Endothelial cell of umbilical vein (primary cell): ENCODE data around the gene SLC25A33.

Source experiments
- CTCF ChIP-seq, 2 donors: IDR thresholded peaks; 1 replicate in 1 of 2; 2 replicates in 1 of 2; pipeline ENCODE4 v1.5.1; 2011; ENCODE audit warnings: low read length in 2 of 2, mild to moderate bottlenecking in 2 of 2, moderate library complexity in 2 of 2, control low read depth in 1 of 2, inconsistent platforms in 1 of 2, low read depth in 1 of 2; ENCODE audit not compliant: insufficient read depth in 1 of 2; ENCODE audit errors: extremely low read depth in 1 of 2
- EZH2 ChIP-seq: IDR thresholded peaks from 2 replicates; pipeline ENCODE4 v1.6.1; 2012; ENCODE audit warnings: borderline replicate concordance, low read depth, mild to moderate bottlenecking, moderate library complexity, low read length, inconsistent platforms; ENCODE audit not compliant: severe bottlenecking
- FOS ChIP-seq: IDR thresholded peaks from 2 replicates; pipeline ENCODE4 v1.6.1; 2011; ENCODE audit warnings: mild to moderate bottlenecking, low read length, moderate library complexity, borderline replicate concordance; ENCODE audit not compliant: insufficient read depth
- MYC ChIP-seq: IDR thresholded peaks from one replicate; pipeline ENCODE4 v1.6.1; 2011; ENCODE audit warnings: mild to moderate bottlenecking, low read depth, low read length
- POLR2A ChIP-seq: IDR thresholded peaks from 2 replicates; pipeline ENCODE4 v1.6.1; 2012; ENCODE audit warnings: low read depth, mild to moderate bottlenecking, control low read depth, low read length
- POLR2AphosphoS5 ChIP-seq: IDR thresholded peaks from 2 replicates; pipeline ENCODE4 v1.6.1; 2012; ENCODE audit warnings: low read depth, mild to moderate bottlenecking, control low read depth, low read length, moderate library complexity; ENCODE audit not compliant: insufficient read depth

- TF ChIP-seq CTCF (IDR thresholded peaks at IDR 0.05; ENCODE audit: extremely low read depth in 1 of 2, insufficient read depth in 1 of 2, low read depth in 1 of 2, low read length in 2 of 2) (no peak), EZH2 (no peak), MYC (no peak), POLR2AphosphoS5 (no peak), POLR2A (no peak), FOS (no peak)
Measured at GRCh38 chr1:9518454-9518998, 20.7 kb upstream of the SLC25A33 start.
